IMR-90 (cell line): ENCODE results near the gene FNDC3B. TPM values are rescaled to one million over a fixed set of nuclear protein-coding genes. Genes with fewer than 3 reads are reported as not detected.

ENCODE experiments used
- ATAC-seq: fragments of 200-7000 bp; cut with Tn5 transposase; 2 replicates; pipeline ENCODE4 v1.9.1; 2020; ENCODE audit warnings: low read depth, mild to moderate bottlenecking, moderate library complexity
- BruUV-seq: library from RNA; stranded (reverse); fragments of 400-500 nt; replicated peaks from 2 replicates; lab custom pipeline; 2021; lab: Mats Ljungman, UMichigan
- CTCF ChIA-PET: fragments of 300-600 bp; formaldehyde crosslinking; extraction: SDS; loops from one replicate; lab custom pipeline; 2021; ENCODE audit warnings: antibody characterized with exemption; lab: Yijun Ruan, JAX
- POLR2A ChIA-PET: fragments of 300-600 bp; sonication (Branson Sonifier 250); formaldehyde crosslinking; loops from one replicate; lab custom pipeline; 2022; ENCODE audit warnings: antibody characterized with exemption; ENCODE audit not compliant: unreplicated experiment; lab: Charles Lee
- DNase-seq: peaks from one replicate; pipeline ENCODE4 v3.0.0; 2013
- H2AFZ ChIP-seq: replicated peaks from 2 replicates; pipeline ENCODE3; 2013; ENCODE audit warnings: low read length, mild to moderate bottlenecking; ENCODE audit not compliant: poor library complexity
- H2AK5ac ChIP-seq: 2 replicates; pipeline ENCODE4 v1.6.1; 2013; ENCODE audit warnings: low read depth, low read length, inconsistent platforms
- H2AK9ac ChIP-seq: replicated peaks from 2 replicates; pipeline ENCODE3; 2013; ENCODE audit warnings: mild to moderate bottlenecking, low read depth, low read length, moderate library complexity; ENCODE audit not compliant: poor library complexity
- H2BK120ac ChIP-seq: 2 replicates; pipeline ENCODE4 v1.6.1; 2013; ENCODE audit warnings: low read depth, low read length, inconsistent platforms
- H2BK15ac ChIP-seq: 3 replicates; pipeline ENCODE4 v1.6.1; 2013; ENCODE audit warnings: low read depth, low read length, inconsistent platforms
- H2BK20ac ChIP-seq: 2 replicates; pipeline ENCODE4 v1.6.1; 2013; ENCODE audit warnings: low read depth, mild to moderate bottlenecking, inconsistent platforms, low read length, moderate library complexity
- H2BK5ac ChIP-seq: 2 replicates; pipeline ENCODE4 v1.6.1; 2013; ENCODE audit warnings: mild to moderate bottlenecking, low read depth, low read length, inconsistent platforms; ENCODE audit not compliant: poor library complexity, severe bottlenecking
- H3K14ac ChIP-seq: replicated peaks from 2 replicates; pipeline ENCODE4 v1.6.1; 2013; ENCODE audit warnings: low read depth, low read length, inconsistent platforms
- H3K18ac ChIP-seq: 2 replicates; pipeline ENCODE4 v1.6.1; 2013; ENCODE audit warnings: low read depth, low read length, control low read depth
- H3K23ac ChIP-seq: 2 replicates; pipeline ENCODE4 v1.6.1; 2013; ENCODE audit warnings: low read depth, low read length, inconsistent platforms
- H3K27ac ChIP-seq: 2 replicates; pipeline ENCODE4 v1.5.1; 2013; ENCODE audit warnings: mild to moderate bottlenecking, control low read depth, low read length; ENCODE audit not compliant: insufficient read depth
- H3K27me3 ChIP-seq: 2 replicates; pipeline ENCODE4 v1.6.1; 2013; ENCODE audit warnings: low read length; ENCODE audit not compliant: control insufficient read depth, insufficient read depth
- H3K36me3 ChIP-seq: 2 replicates; pipeline ENCODE4 v1.6.1; 2013; ENCODE audit warnings: low read length, mixed read lengths; ENCODE audit not compliant: control insufficient read depth, insufficient read depth
- H3K4ac ChIP-seq: 2 replicates; pipeline ENCODE4 v1.6.1; 2013; ENCODE audit warnings: low read depth, low read length, inconsistent platforms
- H3K4me1 ChIP-seq: 2 replicates; pipeline ENCODE4 v1.6.1; 2013; ENCODE audit warnings: low read length, mixed read lengths; ENCODE audit not compliant: control insufficient read depth, insufficient read depth
- H3K4me2 ChIP-seq: 2 replicates; pipeline ENCODE4 v1.6.1; 2013; ENCODE audit warnings: low read depth, mild to moderate bottlenecking, control low read depth, low read length, moderate library complexity
- H3K4me3 ChIP-seq: 2 replicates; pipeline ENCODE4 v1.5.1; 2013; ENCODE audit warnings: low read depth, mild to moderate bottlenecking, control low read depth, low read length, moderate library complexity; ENCODE audit not compliant: insufficient read depth
- H3K56ac ChIP-seq: 2 replicates; pipeline ENCODE4 v1.6.1; 2013; ENCODE audit warnings: low read length, inconsistent platforms; ENCODE audit not compliant: insufficient read depth; ENCODE audit errors: extremely low read depth
- H3K79me1 ChIP-seq, 2 experiments: 2 replicates each; pipeline ENCODE4 v1.6.1; 2013; ENCODE audit warnings: low read length in 2 of 2, inconsistent platforms in 1 of 2, low read depth in 1 of 2
- H3K9ac ChIP-seq: 2 replicates; pipeline ENCODE4 v1.6.1; 2013; ENCODE audit warnings: low read depth, low read length, control low read depth
- H3K9me1 ChIP-seq: 2 replicates; pipeline ENCODE4 v1.6.1; 2013; ENCODE audit warnings: low read length, inconsistent platforms; ENCODE audit not compliant: insufficient read depth
- H3K9me3 ChIP-seq: 2 replicates; pipeline ENCODE4 v1.6.1; 2013; ENCODE audit warnings: low read length; ENCODE audit not compliant: control insufficient read depth, insufficient read depth
- H4K20me1 ChIP-seq: 2 replicates; pipeline ENCODE4 v1.6.1; 2013; ENCODE audit warnings: low read length, inconsistent platforms; ENCODE audit not compliant: insufficient read depth
- H4K5ac ChIP-seq: 2 replicates; pipeline ENCODE4 v1.6.1; 2013; ENCODE audit warnings: mild to moderate bottlenecking, low read depth, low read length, control low read depth
- H4K8ac ChIP-seq, 2 experiments: 2 replicates each; pipeline ENCODE4 v1.6.1; 2013; ENCODE audit warnings: low read depth in 2 of 2, low read length in 2 of 2, control low read depth in 1 of 2, inconsistent platforms in 1 of 2
- H4K91ac ChIP-seq: 2 replicates; pipeline ENCODE4 v1.6.1; 2013; ENCODE audit warnings: low read depth, low read length, inconsistent platforms; ENCODE audit not compliant: insufficient read depth
- BHLHE40 ChIP-seq: fragments of 150-350 bp; IDR thresholded peaks from 2 replicates; pipeline ENCODE4 v1.6.1; 2016; ENCODE audit warnings: mild to moderate bottlenecking, low read depth, low read length
- CEBPB ChIP-seq: IDR thresholded peaks from 2 replicates; pipeline ENCODE4 v1.6.1; 2012; ENCODE audit warnings: low read depth, low read length, improper control_type of control experiment
- CHD1 ChIP-seq: IDR thresholded peaks from 2 replicates; pipeline ENCODE4 v1.6.1; 2012; ENCODE audit warnings: low read depth, low read length, improper control_type of control experiment
- CTCF ChIP-seq: conservative IDR thresholded peaks from 2 replicates; pipeline ENCODE4 v1.5.1; 2012; ENCODE audit warnings: mild to moderate bottlenecking, low read depth, low read length, improper control_type of control experiment
- ELK1 ChIP-seq: fragments of 150-350 bp; IDR thresholded peaks from 2 replicates; pipeline ENCODE4 v1.6.1; 2016; ENCODE audit warnings: low read depth, mild to moderate bottlenecking, low read length, moderate library complexity, borderline replicate concordance
- FOS ChIP-seq: fragments of 150-350 bp; IDR thresholded peaks from 2 replicates; pipeline ENCODE4 v1.6.1; 2016; ENCODE audit warnings: low read depth, low read length
- MAFK ChIP-seq: IDR thresholded peaks from 2 replicates; pipeline ENCODE4 v1.6.1; 2012; ENCODE audit warnings: low read depth, low read length, improper control_type of control experiment
- NFE2L2 ChIP-seq: fragments of 150-350 bp; IDR thresholded peaks from 2 replicates; pipeline ENCODE4 v1.6.1; 2016; ENCODE audit warnings: low read depth, mild to moderate bottlenecking, low read length
- RAD21 ChIP-seq: IDR thresholded peaks from 2 replicates; pipeline ENCODE4 v1.6.1; 2012; ENCODE audit warnings: low read length, improper control_type of control experiment
- RCOR1 ChIP-seq: IDR thresholded peaks from 2 replicates; pipeline ENCODE4 v1.6.1; 2012; ENCODE audit warnings: mild to moderate bottlenecking, low read length, improper control_type of control experiment; ENCODE audit not compliant: insufficient replicate concordance
- RFX5 ChIP-seq: IDR thresholded peaks from 2 replicates; pipeline ENCODE4 v1.8.0; 2012; ENCODE audit warnings: low read depth, mild to moderate bottlenecking, low read length, moderate library complexity
- SMC3 ChIP-seq: fragments of 150-350 bp; IDR thresholded peaks from 2 replicates; pipeline ENCODE4 v1.6.1; 2016; ENCODE audit warnings: low read depth, mild to moderate bottlenecking, antibody characterized with exemption, low read length, moderate library complexity
- USF2 ChIP-seq: fragments of 150-350 bp; IDR thresholded peaks from 2 replicates; pipeline ENCODE4 v1.6.1; 2017; ENCODE audit warnings: mild to moderate bottlenecking, antibody characterized with exemption, low read length, low read depth
- WGBS, 2 experiments: methylation state at CpG; one replicate each; pipeline versions ENCODE4 v1.1.5 to v1.1.7; 2013; ENCODE audit warnings: missing lambda C conversion rate in 2 of 2; ENCODE audit not compliant: insufficient read length in 1 of 2; ENCODE audit errors: extremely low coverage in 2 of 2; 5-methylcytosine and 5-hydroxymethylcytosine counted together
- dilution Hi-C: fragments of 300-500 bp; cut with HindIII; formaldehyde crosslinking; loops from one replicate; pipeline ENCODE4 v1.14.3; 2018; ENCODE audit warnings: low sequenced_read_pairs; ENCODE audit not compliant: unreplicated experiment
- in situ Hi-C: fragments of 300-500 bp; cut with MboI; formaldehyde crosslinking; loops from 3 replicates; pipeline ENCODE4 v1.14.3; 2019; ENCODE audit warnings: low sequenced_read_pairs, inconsistent platforms, mixed read lengths
- intact Hi-C: fragments of 100-400 bp; cut with micrococcal nuclease; formaldehyde crosslinking; loops from 2 replicates; pipeline ENCODE4 v1.10.0; 2022
- polyA plus RNA-seq, 3 experiments: library from polyadenylated mRNA; depleted of rRNA; stranded (reverse); fragments of >200 nt; gene quantifications; 2 replicates each; pipeline ENCODE4 v1.2.3, GENCODE V29; 2012; ENCODE audit warnings: low replicate concordance in 1 of 3
- total RNA-seq: library from RNA; depleted of rRNA; stranded (reverse); fragments of >200 nt; gene quantifications from 2 replicates; pipeline ENCODE4 v1.2.3, GENCODE V29; 2012

The FNDC3B gene
- total and polyA plus RNA-seq, 2 of the 4 experiments (the other 2 are of a cell fraction): 23.9 to 150 TPM

DNA sequence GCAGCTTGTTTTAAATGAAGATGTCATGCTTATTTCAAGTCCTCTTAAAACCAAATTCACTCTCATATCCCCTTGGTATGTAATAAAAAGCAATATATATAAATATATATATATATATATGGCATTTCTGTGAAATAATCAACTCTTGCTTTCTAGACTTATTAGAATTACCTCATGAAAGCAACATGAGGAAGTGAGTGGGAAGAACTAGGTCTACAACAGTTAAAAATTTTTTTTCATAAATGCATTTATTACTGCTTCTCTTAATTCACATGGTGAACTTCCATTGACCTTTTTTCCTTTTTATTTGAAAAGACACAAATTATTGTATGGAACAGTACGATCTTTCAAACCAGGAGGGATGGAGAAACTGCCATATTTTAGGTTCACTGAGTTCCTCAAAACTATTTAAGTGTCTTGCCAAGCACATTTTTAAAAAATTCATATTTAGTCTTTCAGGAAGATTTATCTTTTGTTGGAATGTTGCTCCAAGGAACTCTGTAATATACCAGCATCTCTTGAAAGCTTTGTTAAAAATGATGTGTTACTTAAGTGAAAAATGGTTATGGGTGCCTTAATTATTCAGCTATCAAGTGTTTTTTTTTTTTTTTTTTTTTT is 223.7 kb downstream of the FNDC3B start:
- Histone ChIP-seq H3K9me1 (peaks cover 4% of the 10 kb centered on the region), H3K4me2 (no peak overlapping the region), H2BK5ac (no peak overlapping the region), H4K8ac (no peak overlapping the region), H3K9ac (no peak overlapping the region), H4K91ac (no peak overlapping the region), H3K4ac (no peak overlapping the region), H2BK20ac (no peak overlapping the region), H2AK9ac (no peak overlapping the region), H3K9me3 (no peaks in the 10 kb centered on the region), H3K27me3 (no peaks in the 10 kb centered on the region), H2AK5ac (no peak overlapping the region), H3K18ac (no peak overlapping the region), H2BK15ac (no peak overlapping the region), H3K14ac (no peak overlapping the region), H3K56ac (no peak overlapping the region), H3K4me1 (peaks cover 14% of the 10 kb centered on the region), H3K23ac (no peak overlapping the region), H3K79me1 (peaks cover 37 to 59% of the 10 kb centered on the region in 2 experiments), H4K5ac (no peak overlapping the region), H3K36me3 (peaks cover 24% of the 10 kb centered on the region), H2AFZ (no peak overlapping the region), H2BK120ac (no peak overlapping the region), H3K27ac (no peak overlapping the region), H3K4me3 (no peak overlapping the region), H4K20me1 (peaks cover 12% of the 10 kb centered on the region)
- ChIA-PET CTCF (no interaction called here), POLR2A (no interaction called here)
- TF ChIP-seq RAD21 (no peak), MAFK (no peak), FOS (no peak), CEBPB (no peak), BHLHE40 (no peak), CHD1 (no peak), RFX5 (no peak), RCOR1 (no peak), NFE2L2 (no peak), CTCF (no peak), ELK1 (no peak), USF2 (no peak), SMC3 (no peak)
- no peak for DNase-seq
- in situ Hi-C loops (no loop called here), intact Hi-C loops (no loop called here), dilution Hi-C loops (no loop called here)
- BruUV-seq: no TSS peak
- whole genome bisulfite sequencing, 2 experiments: no CpG with 5 or more reads among the region's 1 CpG
- no peak for ATAC-seq
